T-helper 9 cell (primary cell): ENCODE results near the gene HS2ST1.

ENCODE experiments used
- DNase-seq: peaks from one replicate; pipeline ENCODE4 v3.0.0-alpha.2; 2020

HS2ST1 gene

GRCh38 chr1:87117761-87118368 lies 203.4 kb downstream of the HS2ST1 start:
- no peak for DNase-seq

DNA sequence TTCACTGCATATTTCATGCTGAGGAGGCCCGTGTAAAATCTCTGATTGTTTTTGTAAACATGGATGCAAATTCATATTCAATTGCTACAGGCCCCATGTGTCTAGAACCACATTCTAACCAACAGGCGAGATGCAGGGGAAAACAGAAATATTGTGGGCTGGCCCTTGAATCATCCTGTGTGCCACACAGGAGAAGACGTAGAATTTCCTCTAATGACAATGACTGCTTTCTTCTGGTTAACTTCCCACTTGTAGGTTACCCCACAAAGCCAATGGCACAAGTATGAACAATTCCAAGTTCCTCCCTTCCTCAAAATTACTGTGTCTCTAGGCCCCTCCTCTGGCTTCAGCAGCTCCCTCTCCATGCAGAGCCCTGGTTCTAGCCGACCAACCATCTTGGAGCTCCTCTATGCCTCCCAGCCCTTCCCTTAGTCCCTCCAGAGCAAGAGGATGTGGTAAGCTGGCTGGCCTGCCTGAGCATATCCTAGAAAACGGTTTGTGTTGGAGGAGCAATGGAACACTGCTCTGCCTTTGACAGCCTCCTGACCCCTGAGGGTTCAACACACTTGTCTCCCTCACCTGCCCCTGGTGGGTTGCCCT lies 205.2 kb downstream of the HS2ST1 start:
- no peak for DNase-seq

DNA sequence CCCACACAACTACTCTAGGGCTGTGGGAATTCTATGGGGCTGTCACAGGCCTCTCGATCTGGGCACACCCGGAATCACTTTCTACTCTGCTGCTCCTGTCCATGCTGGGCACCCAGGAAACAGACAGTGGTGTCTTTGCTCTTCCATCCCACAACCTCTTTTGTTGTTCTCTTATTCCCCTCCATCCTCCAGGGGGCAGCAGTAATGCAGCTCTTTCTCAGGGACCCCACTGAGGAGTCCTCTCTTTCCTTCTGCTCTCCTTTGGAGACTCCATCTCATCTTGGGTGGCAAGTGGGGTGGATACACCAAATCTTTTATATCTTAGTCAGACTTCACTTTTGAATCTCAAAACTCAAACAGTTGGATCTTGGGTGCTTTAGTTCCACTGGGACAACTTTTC lies 206.3 kb downstream of the HS2ST1 start:
- no peak for DNase-seq

- DNase-seq, result no peak
These were observed 207.3 kb downstream of the HS2ST1 start for GRCh38 chr1:87121711-87122163.

GRCh38 chr1:87122243-87122642 lies 207.8 kb downstream of the HS2ST1 start:
- DNase-seq, result no peak

GRCh38 chr1:87123610-87124009 lies 209.2 kb downstream of the HS2ST1 start:
- DNase-seq, result no peak

- DNase-seq, result no peak
These were observed 212.6 kb downstream of the HS2ST1 start for GRCh38 chr1:87126886-87127505.

DNA sequence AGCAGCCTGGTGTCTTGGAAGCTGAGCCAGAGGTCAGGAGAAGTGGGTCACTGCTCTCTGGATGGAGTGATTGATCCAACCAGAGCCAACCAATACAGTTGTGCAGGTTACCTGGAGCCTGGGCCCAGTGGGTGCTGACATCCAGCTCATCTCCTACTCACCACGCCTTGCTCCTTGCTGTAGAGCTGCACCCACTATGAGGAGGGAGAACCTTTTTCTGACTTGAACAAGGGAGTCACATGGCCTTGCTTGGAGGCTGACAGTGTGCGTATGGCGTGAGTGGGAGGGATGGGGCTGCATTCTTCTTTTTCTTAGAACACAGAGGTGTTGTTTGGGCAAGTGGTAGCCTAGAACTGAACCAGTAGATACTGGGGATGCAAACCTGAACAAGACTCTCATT lies 213.1 kb downstream of the HS2ST1 start:
- DNase-seq, result no peak

GRCh38 chr1:87129038-87129437 lies 214.6 kb downstream of the HS2ST1 start:
- no peak for DNase-seq

DNA sequence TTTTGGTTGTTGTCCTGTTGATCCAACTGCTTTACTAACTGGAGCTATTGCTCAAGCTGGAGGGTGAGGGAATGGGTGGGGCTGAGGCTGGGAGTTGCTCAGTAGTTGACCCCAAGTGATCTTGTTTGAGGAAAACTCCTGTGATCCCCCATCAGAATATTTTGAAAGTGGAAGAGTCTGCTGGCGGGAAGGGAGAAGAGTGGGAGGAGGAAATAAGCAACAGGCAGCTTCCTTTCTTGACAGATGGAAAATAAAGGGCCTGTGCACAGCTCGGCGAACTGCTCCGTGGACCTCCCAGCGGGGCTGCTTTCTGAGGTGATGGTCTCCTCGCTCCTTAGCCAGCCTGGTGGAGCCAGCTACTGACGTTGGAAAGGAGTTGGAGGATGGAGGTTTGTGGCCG lies 215.2 kb downstream of the HS2ST1 start:
- no peak for DNase-seq

DNA sequence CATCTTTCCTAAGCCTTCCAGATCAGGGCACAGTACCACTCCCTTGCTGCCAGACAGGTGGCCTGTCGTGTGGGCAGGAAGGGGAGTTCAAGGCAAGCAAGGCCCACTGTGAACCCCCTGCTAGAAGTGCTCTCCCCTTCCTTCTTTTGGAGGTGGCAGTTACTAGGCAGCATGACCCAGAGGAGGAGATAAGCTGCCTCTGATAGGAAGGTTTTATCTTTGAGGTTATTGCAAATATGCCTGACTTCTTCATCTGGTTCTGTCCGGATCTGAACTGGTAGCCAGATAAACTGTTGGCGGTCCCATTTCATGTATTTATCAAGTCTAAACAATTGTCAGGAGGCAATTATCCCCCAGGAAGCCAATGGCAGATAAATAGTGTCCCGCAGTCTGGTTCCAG lies 216.0 kb downstream of the HS2ST1 start:
- DNase-seq, result no peak

DNA sequence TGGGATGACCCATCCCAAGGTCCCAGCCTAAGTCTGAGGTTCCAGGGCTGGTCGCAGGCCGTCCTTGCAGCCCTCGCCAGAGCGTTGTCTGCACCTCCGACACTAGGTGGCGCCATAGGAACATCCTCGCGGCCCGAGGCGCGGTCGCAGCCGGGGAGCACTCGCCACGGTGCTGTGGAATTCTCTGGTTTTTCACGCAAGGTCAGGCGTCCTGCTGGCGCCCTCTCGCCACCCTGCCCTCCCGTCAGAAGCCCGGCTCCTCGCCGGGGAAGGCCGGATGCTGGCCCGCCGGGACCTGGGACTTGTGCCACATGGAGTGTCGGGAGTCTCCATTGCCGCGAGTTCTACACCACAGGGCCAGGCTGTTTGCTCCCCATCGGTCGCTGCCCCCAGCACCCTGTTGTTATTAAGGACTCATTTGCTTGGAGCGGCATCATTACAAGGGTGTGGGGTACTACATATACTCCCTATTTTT lies 217.4 kb downstream of the HS2ST1 start:
- peak; percentile 71 for DNase-seq

- DNase-seq, result no peak
These were observed 217.9 kb downstream of the HS2ST1 start for GRCh38 chr1:87132284-87132870.

GRCh38 chr1:87134061-87134460 lies 219.6 kb downstream of the HS2ST1 start:
- no peak for DNase-seq

DNA sequence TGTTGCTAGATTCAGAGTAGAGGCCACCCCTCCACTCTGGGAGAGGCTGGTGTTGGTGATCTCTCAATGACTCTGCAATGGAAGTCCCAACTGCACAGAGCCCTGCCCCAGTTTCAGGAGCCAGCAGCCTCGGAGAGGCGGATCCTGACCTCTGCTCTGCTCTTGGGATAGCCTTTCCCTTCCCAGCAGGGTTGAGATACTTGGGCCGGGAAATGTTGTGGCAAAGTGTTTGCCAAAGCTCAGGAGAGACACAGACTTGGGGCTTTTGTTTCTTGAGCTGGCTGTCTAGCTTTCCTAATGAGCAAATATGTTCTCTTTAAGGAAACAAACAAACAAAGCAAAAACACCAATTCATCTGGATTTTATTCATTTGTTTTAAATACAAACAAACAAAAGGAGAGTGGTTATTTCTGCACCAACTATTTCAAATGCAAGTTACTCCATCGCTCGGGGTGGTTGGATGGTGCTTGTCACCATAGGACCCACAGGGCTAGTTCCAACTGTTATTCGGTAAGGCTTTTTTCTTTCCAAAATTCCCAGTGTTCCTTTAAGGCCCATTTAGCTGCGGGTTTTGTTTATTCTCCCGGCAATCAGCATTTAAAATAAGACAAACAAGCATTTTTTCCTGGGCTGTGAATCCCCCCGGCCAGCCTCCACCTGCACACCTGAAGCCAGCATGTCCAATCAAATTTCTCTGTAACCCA lies 220.3 kb downstream of the HS2ST1 start:
- no peak for DNase-seq

GRCh38 chr1:87135329-87135712 lies 220.9 kb downstream of the HS2ST1 start:
- no peak for DNase-seq

- no peak for DNase-seq
These were observed 222.3 kb downstream of the HS2ST1 start for GRCh38 chr1:87136607-87137341.

DNA sequence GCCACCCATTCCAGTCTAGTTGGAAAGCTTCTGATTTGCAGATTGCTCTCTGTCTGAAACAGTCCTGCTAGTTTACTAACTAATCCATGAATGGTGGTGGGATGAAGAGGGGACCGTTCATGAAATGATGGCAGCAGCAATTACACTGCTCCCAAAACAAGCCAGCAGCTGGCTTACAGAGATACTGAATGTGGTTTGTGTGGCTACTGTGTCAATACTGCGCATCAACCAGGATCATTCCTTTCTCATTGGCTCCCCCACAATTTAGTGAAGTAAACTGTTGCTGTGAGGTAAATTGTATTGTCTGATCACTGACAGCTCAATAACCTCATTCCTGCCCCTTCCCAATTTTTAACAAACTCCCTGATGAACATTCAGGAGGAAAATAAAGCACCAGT lies 222.9 kb downstream of the HS2ST1 start:
- no peak for DNase-seq

- no peak for DNase-seq
These were observed 226.6 kb downstream of the HS2ST1 start for GRCh38 chr1:87140831-87141540.

- no peak for DNase-seq
These were observed 227.1 kb downstream of the HS2ST1 start for GRCh38 chr1:87141556-87141955.

DNA sequence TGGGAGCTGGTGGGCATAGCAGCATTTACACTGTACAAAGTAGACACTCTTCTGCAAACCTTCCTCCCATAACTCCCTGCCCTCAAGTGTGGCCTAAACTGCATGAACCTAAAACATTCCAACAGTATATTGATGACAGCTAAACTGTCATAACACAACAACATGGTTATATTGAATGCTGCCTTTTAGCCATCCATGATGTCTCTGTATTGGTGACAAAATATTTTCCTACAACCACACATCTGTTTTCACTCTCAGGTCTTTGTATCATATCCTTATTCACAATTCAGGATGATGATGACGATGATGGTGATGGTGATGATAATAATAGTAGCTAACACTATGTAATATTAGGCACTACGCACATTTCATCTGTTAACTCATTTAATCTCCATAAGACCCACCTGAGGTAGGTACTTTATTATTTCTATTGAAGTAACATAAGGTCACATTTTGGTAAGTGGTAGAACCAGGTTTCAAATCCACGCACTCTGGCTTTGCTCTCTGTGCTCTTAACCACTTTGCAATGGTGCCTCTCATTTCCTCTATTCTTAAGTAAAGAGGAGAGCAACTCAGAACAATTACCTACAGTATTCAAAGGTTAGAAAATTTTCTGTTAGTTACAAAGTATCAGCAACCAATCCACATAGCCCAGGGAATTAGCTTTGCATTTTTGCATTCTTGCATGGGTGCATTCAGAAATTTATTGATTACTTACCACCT lies 229.1 kb downstream of the HS2ST1 start:
- DNase-seq, result no peak
